Activated T-helper 2 cell treated with anti-CD3 and anti-CD28 coated beads, Interferon-gamma antibody, Interleukin-2, Interleukin-4, amounts not matched to agents 10 μg/mL and 5 μg/mL and 100 μg/mL, durations not matched to agents 14 hours and 24 hours and 36 hours (primary cell): Measurements from ENCODE around the gene TXNRD2. TPM values are rescaled to one million over a fixed set of nuclear protein-coding genes. Genes with fewer than 3 reads are reported as not detected.
A peak's percentile ranks its signal among the peaks of the same experiment; 100 is the strongest.

ENCODE experiments used
- DNase-seq: peaks from one replicate; pipeline ENCODE4 v3.0.0; 2021; ENCODE audit warnings: low spot score
- H3K27ac Mint-ChIP-seq: one replicate; pipeline ENCODE4 v1.8.0; 2021; ENCODE audit warnings: mixed read lengths
- H3K27me3 Mint-ChIP-seq: one replicate; pipeline ENCODE4 v1.8.0; 2021; ENCODE audit warnings: low read depth, mixed read lengths
- H3K36me3 Mint-ChIP-seq: one replicate; pipeline ENCODE4 v1.8.0; 2021; ENCODE audit warnings: low read depth, mixed read lengths
- H3K4me1 Mint-ChIP-seq: one replicate; pipeline ENCODE4 v1.8.0; 2021; ENCODE audit warnings: low read depth, mixed read lengths
- H3K4me3 Mint-ChIP-seq: one replicate; pipeline ENCODE4 v1.8.0; 2021; ENCODE audit warnings: low read depth, mild to moderate bottlenecking, moderate library complexity, mixed read lengths
- H3K9me3 Mint-ChIP-seq: one replicate; pipeline ENCODE4 v1.8.0; 2021; ENCODE audit warnings: mixed read lengths
- intact Hi-C: fragments of 100-400 bp; cut with micrococcal nuclease; formaldehyde crosslinking; loops from one replicate; pipeline ENCODE4 v1.15.1; 2023
- total RNA-seq: library from RNA; stranded (reverse); gene quantifications from 2 replicates; pipeline ENCODE4 v1.2.3, GENCODE V29; 2022

Gene TXNRD2
- total RNA-seq, 1 donor from 2014 or later: 19.9 TPM

- no peaks in the 10 kb centered on the region for H3K36me3 Mint-ChIP-seq
- no peaks in the 10 kb centered on the region for H3K9me3 Mint-ChIP-seq
- no peak overlapping the region for H3K4me3 Mint-ChIP-seq
- H3K27ac Mint-ChIP-seq: no peak overlapping the region
- H3K27me3 Mint-ChIP-seq: no peaks in the 10 kb centered on the region
- H3K4me1 Mint-ChIP-seq: peaks cover 3% of the 10 kb centered on the region
- DNase-seq: no peak
- intact Hi-C loops: no loop called here
Observed at GRCh38 chr22:19869497-19870152, 72.0 kb downstream of the TXNRD2 start.

- Mint-ChIP-seq H3K36me3 (no peaks in the 10 kb centered on the region), H3K9me3 (no peaks in the 10 kb centered on the region), H3K27me3 (no peaks in the 10 kb centered on the region), H3K4me1 (no peaks in the 10 kb centered on the region), H3K27ac (no peak overlapping the region), H3K4me3 (no peak overlapping the region)
- intact Hi-C loops: no loop called here
- DNase-seq: no peak
Observed at GRCh38 chr22:19868773-19869471, 72.7 kb downstream of the TXNRD2 start.

GRCh38 chr22:19868333-19868732, 73.3 kb downstream of the TXNRD2 start:
- Mint-ChIP-seq H3K36me3 (no peaks in the 10 kb centered on the region), H3K4me1 (no peaks in the 10 kb centered on the region), H3K4me3 (no peak overlapping the region), H3K9me3 (no peaks in the 10 kb centered on the region), H3K27me3 (no peaks in the 10 kb centered on the region), H3K27ac (no peak overlapping the region)
- DNase-seq: no peak
- intact Hi-C loops: no loop called here

GRCh38 chr22:19867617-19868016, 74.0 kb downstream of the TXNRD2 start:
- Mint-ChIP-seq H3K9me3 (no peaks in the 10 kb centered on the region), H3K4me3 (no peak overlapping the region), H3K36me3 (no peaks in the 10 kb centered on the region), H3K27ac (no peak overlapping the region), H3K27me3 (no peaks in the 10 kb centered on the region), H3K4me1 (no peaks in the 10 kb centered on the region)
- DNase-seq: no peak
- intact Hi-C loops: no loop called here

- no peaks in the 10 kb centered on the region for H3K4me1 Mint-ChIP-seq
Observed at GRCh38 chr22:19866665-19867009, 75.0 kb downstream of the TXNRD2 start.

GRCh38 chr22:19865141-19865829, 76.3 kb downstream of the TXNRD2 start:
- intact Hi-C loops: no loop called here
- DNase-seq: no peak
- Mint-ChIP-seq H3K36me3 (no peaks in the 10 kb centered on the region), H3K27ac (no peak overlapping the region), H3K27me3 (no peaks in the 10 kb centered on the region), H3K4me3 (no peak overlapping the region), H3K4me1 (no peaks in the 10 kb centered on the region), H3K9me3 (no peaks in the 10 kb centered on the region)

More at GRCh38 chr22:19866665-19867009, 75.0 kb downstream of the TXNRD2 start:
- DNase-seq: no peak
- intact Hi-C loops: no loop called here
- H3K27me3 Mint-ChIP-seq: no peaks in the 10 kb centered on the region
- H3K36me3 Mint-ChIP-seq: no peaks in the 10 kb centered on the region
- no peak overlapping the region for H3K27ac Mint-ChIP-seq
- H3K9me3 Mint-ChIP-seq: no peaks in the 10 kb centered on the region
- no peak overlapping the region for H3K4me3 Mint-ChIP-seq

- no peaks in the 10 kb centered on the region for H3K4me1 Mint-ChIP-seq
- no peak overlapping the region for H3K27ac Mint-ChIP-seq
- H3K9me3 Mint-ChIP-seq: no peaks in the 10 kb centered on the region
- H3K4me3 Mint-ChIP-seq: no peak overlapping the region
- DNase-seq: no peak
- H3K27me3 Mint-ChIP-seq: no peaks in the 10 kb centered on the region
- intact Hi-C loops: no loop called here
- no peaks in the 10 kb centered on the region for H3K36me3 Mint-ChIP-seq
Observed at GRCh38 chr22:19864538-19865106, 77.0 kb downstream of the TXNRD2 start.

GRCh38 chr22:19863571-19863970, 78.0 kb downstream of the TXNRD2 start:
- H3K4me1 Mint-ChIP-seq: no peaks in the 10 kb centered on the region
- no peaks in the 10 kb centered on the region for H3K36me3 Mint-ChIP-seq
- H3K27ac Mint-ChIP-seq: no peak overlapping the region
- intact Hi-C loops: no loop called here
- H3K27me3 Mint-ChIP-seq: no peaks in the 10 kb centered on the region
- no peaks in the 10 kb centered on the region for H3K9me3 Mint-ChIP-seq
- no peak for DNase-seq
- no peak overlapping the region for H3K4me3 Mint-ChIP-seq

GRCh38 chr22:19862619-19863246, 78.9 kb downstream of the TXNRD2 start:
- Mint-ChIP-seq H3K27ac (no peak overlapping the region), H3K4me3 (no peak overlapping the region), H3K36me3 (peaks cover 3% of the 10 kb centered on the region), H3K4me1 (peaks cover 1% of the 10 kb centered on the region), H3K9me3 (no peaks in the 10 kb centered on the region), H3K27me3 (no peaks in the 10 kb centered on the region)
- no peak for DNase-seq
- intact Hi-C loops: no loop called here

- H3K9me3 Mint-ChIP-seq: no peaks in the 10 kb centered on the region
- peaks cover 16% of the 10 kb centered on the region for H3K4me1 Mint-ChIP-seq
- no peaks in the 10 kb centered on the region for H3K27me3 Mint-ChIP-seq
- intact Hi-C loops: loop anchor here (5.0 kb wide), 1 partner anchor 257 kb away; the partner anchor contains the start of genes RANBP1 and TRMT2A
- no peak for DNase-seq
- no peak overlapping the region for H3K4me3 Mint-ChIP-seq
- H3K36me3 Mint-ChIP-seq: peaks cover 11% of the 10 kb centered on the region
- no peak overlapping the region for H3K27ac Mint-ChIP-seq
Observed at GRCh38 chr22:19859861-19860510, 81.6 kb downstream of the TXNRD2 start.

GRCh38 chr22:19857382-19857781, 84.2 kb downstream of the TXNRD2 start:
- Mint-ChIP-seq H3K27ac (no peak overlapping the region), H3K4me3 (peak overlapping the region; percentile 30)

More at GRCh38 chr22:19857382-19857781, 84.2 kb downstream of the TXNRD2 start:
- H3K9me3 Mint-ChIP-seq: no peaks in the 10 kb centered on the region
- H3K27me3 Mint-ChIP-seq: no peaks in the 10 kb centered on the region
- peaks cover 33% of the 10 kb centered on the region for H3K4me1 Mint-ChIP-seq
- peaks cover 28% of the 10 kb centered on the region for H3K36me3 Mint-ChIP-seq
- DNase-seq: no peak
- intact Hi-C loops: loop anchor here (5.0 kb wide), 1 partner anchor 260 kb away; the partner anchor contains the start of genes RANBP1 and TRMT2A
